Loucy (cell line): ENCODE measurements around the gene KRTAP25-1.

Experiments
- EZH2phosphoT487 ChIP-seq: fragments of 200-600 bp; IDR thresholded peaks from 2 replicates; pipeline ENCODE4 v1.6.1; 2018; ENCODE audit warnings: antibody characterized with exemption, mild to moderate bottlenecking, moderate library complexity, borderline replicate concordance
- TF ChIP-seq, protein P1 (sequence below): fragments of 200-600 bp; sonication (generic); conservative IDR thresholded peaks from 2 replicates; pipeline ENCODE4 v1.5.1; 2014; ENCODE audit warnings: mild to moderate bottlenecking, antibody characterized with exemption, low read length

DNA sequence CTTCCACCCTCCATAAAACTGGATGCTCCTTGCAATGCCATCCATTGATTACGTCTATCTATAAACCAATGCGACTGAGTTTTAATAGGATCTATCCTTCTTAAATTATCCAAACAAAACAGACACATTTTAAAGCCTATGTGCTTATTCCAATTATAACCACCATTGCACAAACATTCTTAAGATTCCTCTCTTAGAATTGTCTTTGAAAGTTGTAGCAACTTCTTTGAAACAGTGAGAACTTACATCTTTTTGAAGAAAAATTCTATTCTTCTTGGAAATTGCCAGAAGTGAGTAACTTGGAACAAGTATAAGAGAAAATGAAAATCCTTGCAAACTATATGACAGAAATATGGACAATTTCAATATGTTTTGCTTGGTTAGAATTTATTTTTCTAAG is 30.9 kb upstream of the KRTAP25-1 start, which contains the start of gene KRTAP26-1:
- TF ChIP-seq, protein P1, sequence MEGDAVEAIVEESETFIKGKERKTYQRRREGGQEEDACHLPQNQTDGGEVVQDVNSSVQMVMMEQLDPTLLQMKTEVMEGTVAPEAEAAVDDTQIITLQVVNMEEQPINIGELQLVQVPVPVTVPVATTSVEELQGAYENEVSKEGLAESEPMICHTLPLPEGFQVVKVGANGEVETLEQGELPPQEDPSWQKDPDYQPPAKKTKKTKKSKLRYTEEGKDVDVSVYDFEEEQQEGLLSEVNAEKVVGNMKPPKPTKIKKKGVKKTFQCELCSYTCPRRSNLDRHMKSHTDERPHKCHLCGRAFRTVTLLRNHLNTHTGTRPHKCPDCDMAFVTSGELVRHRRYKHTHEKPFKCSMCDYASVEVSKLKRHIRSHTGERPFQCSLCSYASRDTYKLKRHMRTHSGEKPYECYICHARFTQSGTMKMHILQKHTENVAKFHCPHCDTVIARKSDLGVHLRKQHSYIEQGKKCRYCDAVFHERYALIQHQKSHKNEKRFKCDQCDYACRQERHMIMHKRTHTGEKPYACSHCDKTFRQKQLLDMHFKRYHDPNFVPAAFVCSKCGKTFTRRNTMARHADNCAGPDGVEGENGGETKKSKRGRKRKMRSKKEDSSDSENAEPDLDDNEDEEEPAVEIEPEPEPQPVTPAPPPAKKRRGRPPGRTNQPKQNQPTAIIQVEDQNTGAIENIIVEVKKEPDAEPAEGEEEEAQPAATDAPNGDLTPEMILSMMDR, result no peak
- no peak for TF ChIP-seq EZH2phosphoT487
